H9 (cell line): ENCODE measurements around the gene UROS. TPM values are rescaled to one million over a fixed set of nuclear protein-coding genes. Genes with fewer than 3 reads are reported as not detected.

ENCODE experiments used
- DNase-seq: peaks from one replicate; pipeline ENCODE4 v3.0.0-alpha.2; 2017
- H2AFZ ChIP-seq: one replicate; pipeline ENCODE4 v1.6.1; 2013; ENCODE audit warnings: mild to moderate bottlenecking, low read length, control low read depth, moderate library complexity
- H2AK5ac ChIP-seq: 2 replicates; pipeline ENCODE4 v1.6.1; 2013; ENCODE audit warnings: low read length, control low read depth, mixed read lengths; ENCODE audit not compliant: insufficient read length
- H2BK120ac ChIP-seq: one replicate; pipeline ENCODE4 v1.6.1; 2013; ENCODE audit warnings: low read depth, mild to moderate bottlenecking, low read length, control low read depth, inconsistent platforms; ENCODE audit not compliant: poor library complexity, severe bottlenecking
- H2BK12ac ChIP-seq: 2 replicates; pipeline ENCODE4 v1.6.1; 2013; ENCODE audit warnings: low read length, control low read depth, mixed read lengths, low read depth; ENCODE audit not compliant: insufficient read length
- H2BK15ac ChIP-seq: 2 replicates; pipeline ENCODE4 v1.6.1; 2013; ENCODE audit warnings: low read depth, low read length, control low read depth
- H2BK20ac ChIP-seq: one replicate; pipeline ENCODE4 v1.6.1; 2013; ENCODE audit warnings: low read depth, mild to moderate bottlenecking, low read length, control low read depth, inconsistent platforms; ENCODE audit not compliant: poor library complexity, severe bottlenecking
- H2BK5ac ChIP-seq: 2 replicates; pipeline ENCODE4 v1.6.1; 2013; ENCODE audit warnings: low read length, control low read depth, mixed read lengths; ENCODE audit not compliant: insufficient read length
- H3K14ac ChIP-seq: 2 replicates; pipeline ENCODE4 v1.6.1; 2013; ENCODE audit warnings: low read length, control low read depth; ENCODE audit not compliant: insufficient read depth
- H3K18ac ChIP-seq: 2 replicates; pipeline ENCODE4 v1.6.1; 2013; ENCODE audit warnings: low read depth, mild to moderate bottlenecking, mixed read lengths, low read length, control low read depth; ENCODE audit not compliant: insufficient read length
- H3K23ac ChIP-seq: 2 replicates; pipeline ENCODE4 v1.6.1; 2013; ENCODE audit warnings: low read length, control low read depth, mixed read lengths, low read depth; ENCODE audit not compliant: insufficient read length
- H3K23me2 ChIP-seq: 2 replicates; pipeline ENCODE4 v1.6.1; 2013; ENCODE audit warnings: low read depth, mild to moderate bottlenecking, mixed read lengths, low read length, control low read depth; ENCODE audit not compliant: insufficient read length, poor library complexity, severe bottlenecking
- H3K27ac ChIP-seq: 2 replicates; pipeline ENCODE4 v1.5.1; 2013; ENCODE audit warnings: low read length, control low read depth, mixed read lengths, low read depth; ENCODE audit not compliant: insufficient read length
- H3K27me3 ChIP-seq: 2 replicates; pipeline ENCODE4 v1.6.1; 2013; ENCODE audit warnings: low read length, control low read depth, inconsistent platforms; ENCODE audit not compliant: insufficient read depth
- H3K4ac ChIP-seq: 2 replicates; pipeline ENCODE4 v1.6.1; 2013; ENCODE audit warnings: low read depth, mild to moderate bottlenecking, control low read depth, inconsistent platforms, low read length, moderate library complexity
- H3K4me1 ChIP-seq: 2 replicates; pipeline ENCODE4 v1.6.1; 2013; ENCODE audit warnings: low read length, control low read depth, inconsistent platforms; ENCODE audit not compliant: insufficient read depth
- H3K4me2 ChIP-seq: 2 replicates; pipeline ENCODE4 v1.6.1; 2013; ENCODE audit warnings: low read length, control low read depth, mixed read lengths; ENCODE audit not compliant: insufficient read length, insufficient read depth
- H3K56ac ChIP-seq: 2 replicates; pipeline ENCODE4 v1.6.1; 2013; ENCODE audit warnings: low read depth, mild to moderate bottlenecking, mixed read lengths, low read length, control low read depth; ENCODE audit not compliant: insufficient read length
- H3K79me1 ChIP-seq: 2 replicates; pipeline ENCODE4 v1.6.1; 2013; ENCODE audit warnings: low read depth, mild to moderate bottlenecking, moderate library complexity, low read length, control low read depth, inconsistent platforms; ENCODE audit not compliant: insufficient read depth, poor library complexity, severe bottlenecking
- H3K79me2 ChIP-seq: 2 replicates; pipeline ENCODE4 v1.6.1; 2013; ENCODE audit warnings: low read length, control low read depth, inconsistent platforms; ENCODE audit not compliant: insufficient read depth
- H3K9ac ChIP-seq: 2 replicates; pipeline ENCODE4 v1.6.1; 2013; ENCODE audit warnings: low read length, control low read depth, mixed read lengths; ENCODE audit not compliant: insufficient read length; ENCODE audit errors: extremely low read depth
- H3K9me3 ChIP-seq: one replicate; pipeline ENCODE4 v1.6.1; 2013; ENCODE audit warnings: low read depth, low read length, inconsistent platforms; ENCODE audit not compliant: control insufficient read depth
- H3T11ph ChIP-seq: one replicate; pipeline ENCODE4 v1.6.1; 2013; ENCODE audit warnings: mild to moderate bottlenecking, low read length, control low read depth, inconsistent platforms
- H4K20me1 ChIP-seq: one replicate; pipeline ENCODE4 v1.6.1; 2013; ENCODE audit not compliant: control insufficient read depth, insufficient read length, insufficient read depth
- H4K5ac ChIP-seq: 2 replicates; pipeline ENCODE4 v1.6.1; 2013; ENCODE audit warnings: low read depth, mild to moderate bottlenecking, mixed read lengths, low read length, control low read depth; ENCODE audit not compliant: insufficient read length
- H4K8ac ChIP-seq: replicated peaks from 2 replicates; pipeline ENCODE4 v1.6.1; 2013; ENCODE audit warnings: low read length, control low read depth, mixed read lengths, low read depth; ENCODE audit not compliant: insufficient read length
- H4K91ac ChIP-seq: 2 replicates; pipeline ENCODE4 v1.6.1; 2013; ENCODE audit warnings: low read depth, mild to moderate bottlenecking, moderate library complexity, mixed read lengths, low read length, control low read depth; ENCODE audit not compliant: insufficient read length
- H3K27ac Mint-ChIP-seq, 3 experiments: 2 replicates in 2 of 3; 3 replicates in 1 of 3; pipeline ENCODE4 v1.8.0; 2020 to 2021; ENCODE audit warnings: mixed read lengths in 3 of 3, mild to moderate bottlenecking in 1 of 3, moderate library complexity in 1 of 3
- H3K27me3 Mint-ChIP-seq: 2 replicates; pipeline ENCODE4 v1.8.0; 2021; ENCODE audit warnings: low read depth, mild to moderate bottlenecking, moderate library complexity, mixed read lengths
- H3K36me3 Mint-ChIP-seq, 3 experiments: 2 replicates in 2 of 3; 3 replicates in 1 of 3; pipeline ENCODE4 v1.8.0; 2020 to 2021; ENCODE audit warnings: low read depth in 3 of 3, mixed read lengths in 3 of 3; ENCODE audit not compliant: insufficient read depth in 1 of 3
- H3K4me1 Mint-ChIP-seq, 2 experiments: 2 replicates each; pipeline ENCODE4 v1.8.0; 2020; ENCODE audit warnings: mixed read lengths in 2 of 2
- H3K4me3 Mint-ChIP-seq, 2 experiments: 2 replicates in 1 of 2; 3 replicates in 1 of 2; pipeline ENCODE4 v1.8.0; 2020 to 2021; ENCODE audit warnings: mild to moderate bottlenecking in 2 of 2, mixed read lengths in 2 of 2, moderate library complexity in 1 of 2
- H3K9me3 Mint-ChIP-seq, 2 experiments: 2 replicates in 1 of 2; 3 replicates in 1 of 2; pipeline ENCODE4 v1.8.0; 2020; ENCODE audit warnings: mild to moderate bottlenecking in 2 of 2, mixed read lengths in 2 of 2, moderate library complexity in 1 of 2
- WGBS: extraction: QIAGEN DNeasy Blood & Tissue Kit; methylation state at CpG from one replicate; pipeline ENCODE4 v1.1.7; 2013; ENCODE audit warnings: missing lambda C conversion rate, low lambda C conversion rate, mixed read lengths; ENCODE audit not compliant: insufficient read length; ENCODE audit errors: extremely low coverage; 5-methylcytosine and 5-hydroxymethylcytosine counted together
- total RNA-seq: library from RNA; stranded (reverse); gene quantifications from 2 replicates; pipeline ENCODE4 v1.2.1, GENCODE V29; 2021
- TF ChIP-seq, protein P1 (sequence below): fragments of 200-600 bp; sonication (generic); conservative IDR thresholded peaks from 3 replicates; pipeline ENCODE4 v1.8.0; 2021; ENCODE audit warnings: antibody characterized with exemption, mild to moderate bottlenecking

The UROS gene
- total RNA-seq, 1 experiment from 2014 or later = 42.3 TPM

DNA sequence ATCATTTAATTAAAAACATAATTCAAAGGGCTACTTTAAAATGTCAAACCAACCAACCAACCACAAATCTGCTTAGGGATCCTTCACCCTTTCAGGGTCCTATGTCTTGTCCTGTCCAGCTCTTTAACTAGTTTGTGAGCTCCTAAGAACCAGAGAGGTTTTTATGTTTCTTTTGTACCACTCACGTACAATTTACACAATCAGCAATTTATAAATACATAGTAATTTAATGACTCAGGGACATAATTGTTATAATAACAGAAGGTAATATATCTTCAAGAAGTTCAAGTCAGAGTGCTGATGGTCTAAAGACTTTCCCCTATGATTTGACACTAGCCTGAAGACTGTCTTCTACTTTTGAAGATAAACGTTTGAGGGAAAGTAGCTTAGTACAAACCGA, 42.1 kb upstream of the UROS start:
- Histone ChIP-seq H3K9me3 (no peaks in the 10 kb centered on the region), H2AFZ (no peak overlapping the region), H3K79me2 (no peaks in the 10 kb centered on the region), H3K14ac (no peak overlapping the region), H3K9ac (no peak overlapping the region), H2BK20ac (no peak overlapping the region), H3K4me2 (no peak overlapping the region), H3K23ac (no peak overlapping the region), H2BK5ac (no peak overlapping the region), H2AK5ac (no peak overlapping the region), H3T11ph (no peak overlapping the region), H3K23me2 (no peaks in the 10 kb centered on the region), H4K20me1 (no peaks in the 10 kb centered on the region), H2BK12ac (no peak overlapping the region), H4K8ac (no peak overlapping the region), H2BK15ac (no peak overlapping the region), H3K4ac (no peak overlapping the region), H4K5ac (no peak overlapping the region), H3K18ac (no peak overlapping the region), H3K4me1 (no peaks in the 10 kb centered on the region), H2BK120ac (no peak overlapping the region), H4K91ac (no peak overlapping the region), H3K56ac (no peak overlapping the region), H3K27me3 (no peaks in the 10 kb centered on the region), H3K27ac (no peak overlapping the region), H3K79me1 (no peaks in the 10 kb centered on the region)
- H3K27ac Mint-ChIP-seq = no peak overlapping the region
- TF ChIP-seq, protein P1, sequence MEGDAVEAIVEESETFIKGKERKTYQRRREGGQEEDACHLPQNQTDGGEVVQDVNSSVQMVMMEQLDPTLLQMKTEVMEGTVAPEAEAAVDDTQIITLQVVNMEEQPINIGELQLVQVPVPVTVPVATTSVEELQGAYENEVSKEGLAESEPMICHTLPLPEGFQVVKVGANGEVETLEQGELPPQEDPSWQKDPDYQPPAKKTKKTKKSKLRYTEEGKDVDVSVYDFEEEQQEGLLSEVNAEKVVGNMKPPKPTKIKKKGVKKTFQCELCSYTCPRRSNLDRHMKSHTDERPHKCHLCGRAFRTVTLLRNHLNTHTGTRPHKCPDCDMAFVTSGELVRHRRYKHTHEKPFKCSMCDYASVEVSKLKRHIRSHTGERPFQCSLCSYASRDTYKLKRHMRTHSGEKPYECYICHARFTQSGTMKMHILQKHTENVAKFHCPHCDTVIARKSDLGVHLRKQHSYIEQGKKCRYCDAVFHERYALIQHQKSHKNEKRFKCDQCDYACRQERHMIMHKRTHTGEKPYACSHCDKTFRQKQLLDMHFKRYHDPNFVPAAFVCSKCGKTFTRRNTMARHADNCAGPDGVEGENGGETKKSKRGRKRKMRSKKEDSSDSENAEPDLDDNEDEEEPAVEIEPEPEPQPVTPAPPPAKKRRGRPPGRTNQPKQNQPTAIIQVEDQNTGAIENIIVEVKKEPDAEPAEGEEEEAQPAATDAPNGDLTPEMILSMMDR = no peak
- no peaks in the 10 kb centered on the region for H3K9me3 Mint-ChIP-seq
- no CpG with 5 or more reads among the region's 3 CpGs for WGBS
- no peak overlapping the region for H3K4me3 Mint-ChIP-seq
- H3K36me3 Mint-ChIP-seq = peaks cover 3 to 12% (median 5%) of the 10 kb centered on the region in 3 experiments; a peak in 5 of 7 replicates
- no peak for DNase-seq
- no peaks in the 10 kb centered on the region for H3K4me1 Mint-ChIP-seq
- no peaks in the 10 kb centered on the region for H3K27me3 Mint-ChIP-seq
